Endothelial cell (in vitro differentiated cells): Measurements from ENCODE around the gene SPAG8. TPM values are rescaled to one million over a fixed set of nuclear protein-coding genes. Genes with fewer than 3 reads are reported as not detected.

ENCODE experiments used
- DNase-seq: peaks from one replicate; pipeline ENCODE4 v3.0.0; 2021; ENCODE audit warnings: low spot score
- H3K27ac Mint-ChIP-seq: one replicate; pipeline ENCODE4 v1.8.0; 2021; ENCODE audit warnings: mixed read lengths, inconsistent platforms; ENCODE audit not compliant: unreplicated experiment
- H3K27me3 Mint-ChIP-seq: one replicate; pipeline ENCODE4 v1.8.0; 2021; ENCODE audit warnings: mild to moderate bottlenecking, moderate library complexity, mixed read lengths, inconsistent platforms; ENCODE audit not compliant: unreplicated experiment
- H3K36me3 Mint-ChIP-seq: one replicate; pipeline ENCODE4 v1.8.0; 2021; ENCODE audit warnings: mild to moderate bottlenecking, low read depth, mixed read lengths, inconsistent platforms; ENCODE audit not compliant: unreplicated experiment
- H3K4me1 Mint-ChIP-seq: one replicate; pipeline ENCODE4 v1.8.0; 2021; ENCODE audit warnings: mild to moderate bottlenecking, mixed read lengths, inconsistent platforms; ENCODE audit not compliant: unreplicated experiment
- H3K4me3 Mint-ChIP-seq: one replicate; pipeline ENCODE4 v1.8.0; 2021; ENCODE audit warnings: mild to moderate bottlenecking, mixed read lengths, inconsistent platforms; ENCODE audit not compliant: unreplicated experiment
- H3K9me3 Mint-ChIP-seq: one replicate; pipeline ENCODE4 v1.8.0; 2021; ENCODE audit warnings: mixed read lengths, inconsistent platforms; ENCODE audit not compliant: unreplicated experiment
- CTCF ChIP-seq: fragments of 200-600 bp; sonication (generic); IDR thresholded peaks from one replicate; pipeline ENCODE4 v1.5.0; 2021; ENCODE audit warnings: antibody characterized with exemption; ENCODE audit not compliant: unreplicated experiment
- total RNA-seq: library from RNA; stranded (reverse); fragmentation: NEBNext Ultra II Directional; extraction: Animal tissue kit (Norgen Biotek cat#: 25700); gene quantifications from one replicate; pipeline ENCODE4 v1.2.1, GENCODE V29; 2021; ENCODE audit not compliant: unreplicated experiment

The SPAG8 gene
- total RNA-seq, 1 donor from 2014 or later, result 0.59 TPM

- no peak overlapping the region for H3K27ac Mint-ChIP-seq
Measured at GRCh38 chr9:35832814-35833213, 20.8 kb upstream of the SPAG8 start.

GRCh38 chr9:35831040-35831439 is 19.0 kb upstream of the SPAG8 start:
- no peak for DNase-seq
- H3K36me3 Mint-ChIP-seq, result peaks cover 8% of the 10 kb centered on the region
- peaks cover 30% of the 10 kb centered on the region for H3K27me3 Mint-ChIP-seq
- no peak overlapping the region for H3K27ac Mint-ChIP-seq
- H3K4me1 Mint-ChIP-seq, result peaks cover 39% of the 10 kb centered on the region
- TF ChIP-seq CTCF, result no peak
- no peak overlapping the region for H3K4me3 Mint-ChIP-seq
- H3K9me3 Mint-ChIP-seq, result no peaks in the 10 kb centered on the region

More at GRCh38 chr9:35832814-35833213, 20.8 kb upstream of the SPAG8 start:
- DNase-seq, result no peak
- no peaks in the 10 kb centered on the region for H3K9me3 Mint-ChIP-seq
- H3K27me3 Mint-ChIP-seq, result peaks cover 28% of the 10 kb centered on the region
- no peak for TF ChIP-seq CTCF
- H3K4me1 Mint-ChIP-seq, result peaks cover 48% of the 10 kb centered on the region
- H3K36me3 Mint-ChIP-seq, result peaks cover 8% of the 10 kb centered on the region
- no peak overlapping the region for H3K4me3 Mint-ChIP-seq

- peaks cover 28% of the 10 kb centered on the region for H3K4me1 Mint-ChIP-seq
Measured at GRCh38 chr9:35829764-35830096, 17.7 kb upstream of the SPAG8 start.

GRCh38 chr9:35829084-35829763 is 17.2 kb upstream of the SPAG8 start, which contains the start of gene TMEM8B:
Gene TMEM8B, plus strand, starts transcription at chr9:35829228. Its CDS starts 220 bp downstream, at chr9:35829448.
- Mint-ChIP-seq H3K4me1 (peaks cover 23% of the 10 kb centered on the region), H3K27me3 (peaks cover 26% of the 10 kb centered on the region), H3K36me3 (peaks cover 6% of the 10 kb centered on the region), H3K27ac (peak within 1 kb of the TSS; percentile 92), H3K4me3 (peak within 1 kb of the TSS; percentile 95), H3K9me3 (no peaks in the 10 kb centered on the region)
- TF ChIP-seq CTCF, result no peak
- peak; percentile 94 for DNase-seq

More at GRCh38 chr9:35829764-35830096, 17.7 kb upstream of the SPAG8 start:
- DNase-seq, result no peak
- no peaks in the 10 kb centered on the region for H3K9me3 Mint-ChIP-seq
- H3K27me3 Mint-ChIP-seq, result peaks cover 28% of the 10 kb centered on the region
- no peak for TF ChIP-seq CTCF
- H3K27ac Mint-ChIP-seq, result peak overlapping the region; percentile 72
- H3K4me3 Mint-ChIP-seq, result peak overlapping the region; percentile 90
- peaks cover 11% of the 10 kb centered on the region for H3K36me3 Mint-ChIP-seq

GRCh38 chr9:35828716-35829083 is 16.6 kb upstream of the SPAG8 start, which contains the start of gene FAM221B:
Gene FAM221B, minus strand, starts transcription at chr9:35828732. Its CDS starts 2,571 bp downstream, at chr9:35826161.
- Mint-ChIP-seq H3K4me1 (peaks cover 23% of the 10 kb centered on the region), H3K27me3 (peaks cover 26% of the 10 kb centered on the region), H3K9me3 (no peaks in the 10 kb centered on the region), H3K36me3 (peaks cover 3% of the 10 kb centered on the region), H3K4me3 (peak within 1 kb of the TSS; percentile 95), H3K27ac (peak within 1 kb of the TSS; percentile 92)
- peak; percentile 60 for DNase-seq
- no peak for TF ChIP-seq CTCF
